Measurements from ENCODE around the gene FOXS1.

DNA sequence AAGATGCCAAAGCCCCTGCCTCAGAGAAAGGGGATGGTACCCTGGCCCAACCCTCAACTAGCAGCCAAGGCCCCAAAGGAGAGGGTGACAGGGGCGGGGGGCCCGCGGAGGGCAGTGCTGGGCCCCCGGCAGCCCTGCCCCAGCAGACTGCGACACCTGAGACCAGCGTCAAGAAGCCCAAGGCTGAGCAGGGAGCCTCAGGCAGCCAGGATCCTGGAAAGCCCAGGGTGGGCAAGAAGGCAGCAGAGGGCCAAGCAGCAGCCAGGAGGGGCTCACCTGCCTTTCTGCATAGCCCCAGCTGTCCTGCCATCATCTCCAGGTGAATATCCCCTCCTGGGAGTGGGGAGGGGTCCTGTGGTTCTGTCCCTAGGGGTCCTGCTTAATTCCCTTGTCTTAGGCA, 25.2 kb downstream of the FOXS1 start:
- TF ChIP-seq, protein P1, sequence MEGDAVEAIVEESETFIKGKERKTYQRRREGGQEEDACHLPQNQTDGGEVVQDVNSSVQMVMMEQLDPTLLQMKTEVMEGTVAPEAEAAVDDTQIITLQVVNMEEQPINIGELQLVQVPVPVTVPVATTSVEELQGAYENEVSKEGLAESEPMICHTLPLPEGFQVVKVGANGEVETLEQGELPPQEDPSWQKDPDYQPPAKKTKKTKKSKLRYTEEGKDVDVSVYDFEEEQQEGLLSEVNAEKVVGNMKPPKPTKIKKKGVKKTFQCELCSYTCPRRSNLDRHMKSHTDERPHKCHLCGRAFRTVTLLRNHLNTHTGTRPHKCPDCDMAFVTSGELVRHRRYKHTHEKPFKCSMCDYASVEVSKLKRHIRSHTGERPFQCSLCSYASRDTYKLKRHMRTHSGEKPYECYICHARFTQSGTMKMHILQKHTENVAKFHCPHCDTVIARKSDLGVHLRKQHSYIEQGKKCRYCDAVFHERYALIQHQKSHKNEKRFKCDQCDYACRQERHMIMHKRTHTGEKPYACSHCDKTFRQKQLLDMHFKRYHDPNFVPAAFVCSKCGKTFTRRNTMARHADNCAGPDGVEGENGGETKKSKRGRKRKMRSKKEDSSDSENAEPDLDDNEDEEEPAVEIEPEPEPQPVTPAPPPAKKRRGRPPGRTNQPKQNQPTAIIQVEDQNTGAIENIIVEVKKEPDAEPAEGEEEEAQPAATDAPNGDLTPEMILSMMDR (IDR thresholded peaks at IDR 0.05) = no peak
- no peak for TF ChIP-seq POLR2AphosphoS5 (IDR thresholded peaks at IDR 0.05; ENCODE audit: low read depth, low read length)
- TF ChIP-seq, protein P2, sequence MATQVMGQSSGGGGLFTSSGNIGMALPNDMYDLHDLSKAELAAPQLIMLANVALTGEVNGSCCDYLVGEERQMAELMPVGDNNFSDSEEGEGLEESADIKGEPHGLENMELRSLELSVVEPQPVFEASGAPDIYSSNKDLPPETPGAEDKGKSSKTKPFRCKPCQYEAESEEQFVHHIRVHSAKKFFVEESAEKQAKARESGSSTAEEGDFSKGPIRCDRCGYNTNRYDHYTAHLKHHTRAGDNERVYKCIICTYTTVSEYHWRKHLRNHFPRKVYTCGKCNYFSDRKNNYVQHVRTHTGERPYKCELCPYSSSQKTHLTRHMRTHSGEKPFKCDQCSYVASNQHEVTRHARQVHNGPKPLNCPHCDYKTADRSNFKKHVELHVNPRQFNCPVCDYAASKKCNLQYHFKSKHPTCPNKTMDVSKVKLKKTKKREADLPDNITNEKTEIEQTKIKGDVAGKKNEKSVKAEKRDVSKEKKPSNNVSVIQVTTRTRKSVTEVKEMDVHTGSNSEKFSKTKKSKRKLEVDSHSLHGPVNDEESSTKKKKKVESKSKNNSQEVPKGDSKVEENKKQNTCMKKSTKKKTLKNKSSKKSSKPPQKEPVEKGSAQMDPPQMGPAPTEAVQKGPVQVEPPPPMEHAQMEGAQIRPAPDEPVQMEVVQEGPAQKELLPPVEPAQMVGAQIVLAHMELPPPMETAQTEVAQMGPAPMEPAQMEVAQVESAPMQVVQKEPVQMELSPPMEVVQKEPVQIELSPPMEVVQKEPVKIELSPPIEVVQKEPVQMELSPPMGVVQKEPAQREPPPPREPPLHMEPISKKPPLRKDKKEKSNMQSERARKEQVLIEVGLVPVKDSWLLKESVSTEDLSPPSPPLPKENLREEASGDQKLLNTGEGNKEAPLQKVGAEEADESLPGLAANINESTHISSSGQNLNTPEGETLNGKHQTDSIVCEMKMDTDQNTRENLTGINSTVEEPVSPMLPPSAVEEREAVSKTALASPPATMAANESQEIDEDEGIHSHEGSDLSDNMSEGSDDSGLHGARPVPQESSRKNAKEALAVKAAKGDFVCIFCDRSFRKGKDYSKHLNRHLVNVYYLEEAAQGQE (IDR thresholded peaks at IDR 0.05; ENCODE audit: insufficient read depth in 1 of 2, low read depth in 2 of 2, low read length in 1 of 2) = no peak
- no peak for TF ChIP-seq SIN3A (IDR thresholded peaks at IDR 0.05; ENCODE audit: borderline replicate concordance, insufficient read depth, low read depth, low read length)

Measured in Panc1 (cell line).